HG03175 (cell line): ENCODE data around the gene LAP3.

Experiments used
- ATAC-seq: cut with Tn5 transposase; IDR thresholded peaks from one replicate; pipeline ENCODE4 v1.9.1; 2021; ENCODE audit warnings: mild to moderate bottlenecking, moderate library complexity; ENCODE audit not compliant: unreplicated experiment

The LAP3 gene

DNA sequence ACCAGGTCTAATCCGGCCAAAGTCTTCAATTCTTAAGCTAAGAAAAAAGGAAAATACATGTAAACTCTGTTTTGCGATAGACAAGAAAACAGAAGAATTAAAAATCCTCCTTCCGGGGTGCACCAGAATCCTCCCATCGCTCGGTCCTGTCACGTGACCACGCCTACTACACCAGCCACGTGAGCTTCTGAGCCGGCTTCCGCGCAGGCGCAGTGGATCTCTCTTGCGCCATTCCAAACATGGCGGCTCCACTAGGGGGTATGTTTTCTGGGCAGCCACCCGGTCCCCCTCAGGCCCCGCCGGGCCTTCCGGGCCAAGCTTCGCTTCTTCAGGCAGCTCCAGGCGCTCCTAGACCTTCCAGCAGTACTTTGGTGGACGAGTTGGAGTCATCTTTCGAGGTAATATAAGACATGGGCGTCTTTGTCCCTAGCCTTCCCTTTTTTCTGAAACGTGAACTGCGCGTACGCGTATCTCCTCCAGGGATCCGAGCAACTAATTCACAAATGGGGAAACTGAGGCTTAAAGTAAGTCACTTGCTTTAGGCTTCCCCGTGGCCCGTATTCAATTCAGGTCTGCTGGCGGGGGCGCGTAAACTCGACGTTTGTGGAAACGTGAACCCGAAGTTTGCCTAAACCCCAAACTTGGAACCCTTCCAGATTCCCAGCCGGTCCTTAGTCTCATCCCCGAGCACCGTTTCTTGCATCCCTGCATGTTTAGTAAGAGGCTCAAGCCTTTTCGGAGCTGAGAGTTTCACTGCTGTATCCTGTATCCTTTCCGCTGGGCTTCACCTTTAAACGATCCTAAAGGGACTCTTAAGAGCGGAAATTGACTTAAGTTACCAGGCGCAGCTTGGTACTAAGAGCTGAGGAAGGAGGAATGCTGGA is 37.7 kb downstream of the LAP3 start, which contains the start of gene MED28:
Gene MED28, plus strand, starts transcription at position 226 of the 884 bp plus-strand sequence. Its CDS starts 14 bp downstream, at position 240.
- peak; percentile 95 for ATAC-seq

DNA sequence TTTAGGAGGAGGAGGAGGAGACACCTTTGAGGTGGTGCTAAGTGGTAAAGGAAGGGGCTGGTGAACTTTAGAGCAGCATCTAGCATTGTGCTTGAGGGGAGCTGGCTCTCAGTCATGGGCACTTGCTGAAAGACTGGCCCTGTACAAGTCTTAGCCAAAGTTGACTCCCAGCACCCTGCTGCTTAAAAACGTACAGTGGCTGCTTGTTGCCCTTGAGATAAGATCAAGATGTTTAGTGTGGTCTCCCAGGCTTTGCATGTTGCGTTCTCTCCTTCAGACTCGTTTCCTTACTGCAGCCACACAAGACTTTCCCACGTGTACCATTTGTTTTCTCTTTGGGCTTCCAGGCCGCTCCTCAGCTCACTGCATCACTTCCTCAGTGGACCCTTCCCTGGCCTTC is 39.3 kb downstream of the LAP3 start:
- no peak for ATAC-seq

DNA sequence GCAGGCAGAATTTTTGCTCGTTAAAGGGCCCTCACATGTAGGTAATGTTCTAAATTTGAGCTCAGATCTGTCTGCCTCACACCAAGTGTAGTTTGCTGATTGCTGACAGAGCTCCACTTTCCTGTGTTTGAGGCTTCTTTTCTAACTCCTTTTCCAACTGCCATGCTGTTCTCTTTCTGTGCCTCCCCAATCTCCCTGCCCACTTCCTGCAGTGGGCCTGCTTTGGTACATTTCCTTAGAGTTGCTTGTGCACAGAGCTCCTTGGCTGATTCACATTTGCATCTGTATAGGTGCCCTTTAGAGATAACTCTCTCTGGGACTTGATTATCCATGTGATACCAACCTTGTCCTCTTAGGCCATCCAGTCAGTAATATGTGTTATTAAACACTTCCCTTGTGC is 41.9 kb downstream of the LAP3 start:
- no peak for ATAC-seq

DNA sequence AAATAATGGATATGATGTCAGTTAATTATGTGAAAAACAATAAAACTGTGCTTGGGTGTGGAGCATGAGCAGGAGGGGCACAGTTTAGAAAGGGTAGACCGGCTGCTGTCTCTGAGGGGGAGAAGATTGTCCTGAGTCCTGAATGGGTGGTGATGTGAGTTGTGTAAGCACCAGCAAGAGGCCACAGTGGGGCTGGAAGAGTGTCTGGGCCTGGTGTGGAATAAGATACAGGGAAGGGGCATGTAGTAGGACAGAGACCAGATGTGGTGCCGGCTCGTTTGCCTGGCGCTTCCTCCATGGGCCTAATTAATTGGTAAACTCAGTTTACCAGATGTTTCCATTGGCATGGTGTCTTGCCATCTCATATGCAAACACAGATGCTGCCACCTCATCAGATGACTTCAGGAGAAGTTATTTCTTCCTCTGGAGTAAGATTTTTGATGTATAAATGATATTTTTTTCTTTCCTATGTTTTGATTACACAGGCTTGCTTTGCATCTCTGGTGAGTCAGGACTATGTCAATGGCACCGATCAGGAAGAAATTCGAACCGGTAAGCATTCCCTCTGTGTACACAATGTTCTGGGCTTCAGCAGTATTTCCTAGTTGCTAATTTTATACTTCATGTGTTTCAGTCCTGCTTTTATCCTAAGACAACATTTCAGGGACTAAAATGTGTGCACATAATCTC is 42.6 kb downstream of the LAP3 start:
- no peak for ATAC-seq

DNA sequence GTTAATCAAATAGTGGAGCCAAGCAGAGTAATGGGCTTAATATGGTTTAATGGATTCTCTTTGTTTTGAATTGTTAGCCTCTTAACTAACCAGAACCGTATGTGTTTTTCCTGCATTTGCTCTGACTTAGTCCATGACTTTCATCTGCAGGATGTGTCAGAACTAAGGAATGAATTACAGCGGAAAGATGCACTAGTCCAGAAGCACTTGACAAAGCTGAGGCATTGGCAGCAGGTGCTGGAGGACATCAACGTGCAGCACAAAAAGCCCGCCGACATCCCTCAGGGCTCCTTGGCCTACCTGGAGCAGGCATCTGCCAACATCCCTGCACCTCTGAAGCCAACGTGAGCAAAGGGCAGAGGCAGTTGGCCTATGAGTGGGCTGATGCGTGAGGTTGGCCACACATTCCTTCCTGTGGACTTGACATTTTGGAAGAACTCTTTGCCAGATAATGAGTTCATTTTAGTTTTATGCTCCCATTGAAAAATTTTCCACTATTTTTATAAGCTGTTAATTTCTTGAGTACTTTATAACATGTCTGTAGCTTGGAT is 46.5 kb downstream of the LAP3 start:
- ATAC-seq: no peak

DNA sequence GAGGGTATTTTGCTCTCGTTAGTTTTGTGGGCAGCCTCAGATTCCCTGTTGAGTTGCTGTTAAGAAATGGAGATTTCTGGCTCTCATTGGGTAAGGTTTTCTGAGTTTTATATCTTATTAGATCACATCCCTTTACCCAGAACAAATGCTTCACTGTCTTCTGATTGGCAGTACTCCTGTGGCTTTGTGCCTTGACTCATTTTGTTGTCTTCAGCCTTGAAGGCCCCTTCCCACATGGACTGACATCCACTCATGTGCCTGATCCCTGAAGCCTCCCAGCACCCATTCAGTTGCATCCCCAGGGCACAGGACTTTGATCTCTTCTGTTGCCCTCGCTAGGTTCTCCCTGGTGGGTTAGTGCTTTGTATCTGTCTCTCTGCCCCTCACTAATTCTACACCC is 47.8 kb downstream of the LAP3 start:
- ATAC-seq: no peak

DNA sequence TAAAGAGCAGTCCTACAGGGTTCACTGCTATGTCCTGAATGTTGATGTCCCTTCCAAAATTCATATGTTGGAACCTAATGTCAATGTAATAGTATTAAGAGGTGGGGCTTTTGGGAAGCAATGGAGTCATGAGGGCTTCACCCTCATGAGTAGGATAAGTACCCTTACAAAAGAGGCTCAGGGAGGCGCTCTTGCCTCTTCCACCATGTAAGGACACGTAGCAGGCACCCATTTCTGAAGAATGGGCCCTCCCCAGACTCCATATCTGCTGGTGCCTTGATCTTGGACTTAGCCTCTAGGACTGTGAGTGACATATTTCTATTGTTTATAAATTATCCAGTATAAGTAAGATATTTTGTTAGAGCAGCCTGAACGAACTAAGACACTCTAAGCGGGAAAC is 53.2 kb downstream of the LAP3 start:
- no peak for ATAC-seq

DNA sequence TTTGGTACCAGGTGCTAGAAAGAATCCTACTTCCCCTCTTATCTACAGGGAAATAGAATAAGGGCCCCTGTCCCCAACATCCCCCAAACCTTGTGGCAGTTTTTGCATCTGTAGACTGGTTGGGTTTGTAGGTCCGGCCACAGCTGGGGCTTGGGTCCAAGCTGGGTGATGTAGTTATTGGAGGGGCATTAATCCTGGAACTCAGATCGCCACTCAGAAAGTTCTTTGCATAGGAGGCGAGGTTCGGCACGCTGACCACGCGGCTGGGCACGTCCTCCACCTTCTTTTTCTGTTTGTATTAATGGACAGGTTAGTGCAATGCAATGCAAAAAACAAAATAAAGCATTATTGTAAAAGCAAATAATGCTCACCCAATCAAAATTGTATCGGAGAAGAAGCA is 56.6 kb downstream of the LAP3 start:
- no peak for ATAC-seq

DNA sequence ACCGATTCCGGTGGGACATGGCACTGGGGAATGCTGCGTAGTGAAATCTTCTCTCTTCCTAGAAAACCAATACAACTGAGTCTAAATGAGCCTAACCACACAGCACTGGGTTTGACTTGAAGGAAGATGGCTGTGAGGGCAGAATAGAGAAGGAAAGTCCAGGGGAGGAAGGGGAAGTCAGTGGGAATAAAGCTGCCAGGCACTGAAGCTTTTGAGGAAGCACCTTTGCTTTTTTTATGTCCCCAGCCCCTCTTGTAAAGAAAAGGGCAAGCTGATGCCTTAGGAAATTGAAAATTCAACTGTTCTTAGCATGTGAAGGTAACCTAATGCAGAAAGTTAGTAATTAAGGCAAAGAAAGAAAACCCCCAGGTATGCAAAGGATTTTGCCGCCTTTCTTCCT is 58.1 kb downstream of the LAP3 start:
- no peak for ATAC-seq

DNA sequence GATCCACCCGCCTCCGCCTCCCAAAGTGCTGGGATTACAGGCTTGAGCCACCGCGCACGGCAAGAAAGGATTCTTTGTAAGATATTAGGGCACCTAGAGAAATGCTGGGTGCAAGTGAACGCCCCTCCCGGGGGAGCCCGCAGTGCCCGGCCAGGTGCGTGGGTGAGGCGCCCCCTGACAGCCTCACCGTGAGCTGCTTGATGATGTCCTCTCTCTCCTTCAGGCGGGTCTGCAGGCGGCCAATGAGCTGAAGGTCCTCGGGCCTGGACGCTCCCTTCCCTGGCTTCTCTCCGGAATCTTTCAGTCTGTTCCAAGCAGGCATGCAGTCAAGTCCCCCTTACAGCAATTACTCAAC is 59.3 kb downstream of the LAP3 start:
- ATAC-seq: peak; percentile 19

DNA sequence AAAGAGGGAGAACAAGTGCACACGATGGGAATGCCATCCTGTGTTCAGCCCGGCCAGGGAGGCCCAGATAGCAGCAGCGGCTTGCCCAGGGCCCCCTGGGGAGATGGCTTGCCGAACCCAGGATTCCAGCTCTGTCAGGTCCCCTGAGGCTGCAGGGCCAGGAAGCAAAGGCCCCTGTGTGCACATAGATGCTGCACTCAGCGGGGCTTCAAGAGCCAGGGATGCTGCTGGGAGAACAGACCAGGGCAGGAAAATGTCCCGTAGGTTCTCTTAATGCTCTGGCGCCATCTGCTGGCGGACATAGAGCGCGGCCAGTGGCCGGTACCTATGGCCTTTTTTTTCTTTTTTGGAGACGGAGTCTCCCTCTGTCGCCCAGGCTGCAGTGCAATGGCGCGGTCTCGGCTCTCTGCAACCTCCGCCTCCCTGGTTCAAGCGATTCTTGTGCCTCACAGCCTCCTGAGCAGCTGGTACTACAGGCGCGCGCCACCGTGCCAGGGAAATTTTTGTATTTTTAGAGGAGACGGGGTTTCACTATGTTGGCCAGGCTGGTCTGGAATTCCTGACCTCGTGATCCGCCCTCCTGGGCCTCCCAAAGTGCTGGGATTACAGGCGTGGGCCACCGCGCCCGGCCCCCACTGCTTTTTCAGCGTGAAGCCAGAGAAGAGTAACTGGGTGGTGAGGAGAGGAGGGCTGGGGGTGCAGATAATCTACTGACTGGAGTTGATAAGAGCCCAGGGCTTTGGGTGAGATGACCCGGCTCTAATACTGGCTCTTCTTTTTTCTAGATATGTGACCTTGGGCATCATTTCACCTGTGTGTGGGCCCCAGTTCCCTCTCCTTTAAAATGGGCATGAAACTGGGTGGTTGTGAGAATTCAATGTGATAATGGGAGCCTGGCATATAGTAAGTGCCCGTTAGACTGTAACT is 60.0 kb downstream of the LAP3 start:
- ATAC-seq: peak; percentile 92

DNA sequence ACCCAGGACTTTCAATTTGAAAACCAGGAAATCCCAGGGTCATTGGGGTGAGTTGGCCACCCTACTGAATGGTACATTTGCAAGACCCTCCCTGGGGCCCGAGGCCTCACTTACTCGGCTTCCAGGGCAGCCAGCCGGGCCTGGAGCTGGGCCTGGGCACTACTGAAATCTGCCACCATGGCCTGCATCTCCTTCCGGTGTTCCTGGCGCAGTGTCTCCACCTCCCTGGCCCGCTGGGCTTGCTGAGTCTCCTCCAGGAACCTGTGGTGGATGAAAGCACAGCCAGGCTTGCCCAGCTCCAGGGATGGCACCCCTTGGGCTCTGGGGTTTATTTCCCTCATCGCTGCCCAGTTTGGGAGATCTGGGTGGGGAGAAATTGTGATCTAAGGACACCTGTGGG is 62.1 kb downstream of the LAP3 start:
- ATAC-seq: no peak

DNA sequence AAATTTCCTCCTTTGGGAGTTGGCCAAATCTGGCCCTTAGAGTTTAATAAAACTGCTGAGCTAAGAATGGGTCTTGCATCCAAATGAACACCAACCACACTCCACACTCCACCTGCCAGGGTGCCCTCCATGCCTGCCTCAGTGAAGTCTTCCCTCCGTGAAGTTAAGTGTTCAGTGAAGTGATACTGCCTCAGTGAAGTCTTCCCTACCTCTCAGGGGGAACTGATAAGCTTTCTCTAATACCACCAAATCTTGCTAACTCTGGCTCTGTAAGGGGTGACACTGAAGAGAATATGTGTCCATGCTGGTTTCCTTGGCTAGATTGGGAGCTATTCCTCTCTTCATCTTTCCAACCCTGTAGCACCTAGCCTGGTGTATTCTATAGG is 65.4 kb downstream of the LAP3 start:
- ATAC-seq: no peak

DNA sequence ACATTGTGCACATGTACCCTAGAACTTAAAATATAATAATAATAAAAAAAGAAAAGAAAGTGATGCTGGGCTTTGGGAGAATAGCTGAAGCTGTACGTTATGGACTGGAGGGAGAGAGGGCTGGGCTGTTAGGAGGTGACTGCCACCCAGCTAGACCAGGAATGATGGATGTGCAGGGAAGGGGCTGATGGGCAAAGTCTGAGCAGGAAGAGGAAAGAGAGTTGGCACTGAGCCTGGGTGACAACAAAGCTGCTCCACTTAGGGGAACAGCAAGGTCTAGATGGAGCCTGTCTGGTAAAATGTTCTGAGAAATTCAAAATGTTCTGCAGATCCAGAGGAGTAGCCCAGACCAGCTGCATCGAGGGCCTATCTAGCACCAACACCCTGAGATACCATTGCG is 69.7 kb downstream of the LAP3 start:
- no peak for ATAC-seq

DNA sequence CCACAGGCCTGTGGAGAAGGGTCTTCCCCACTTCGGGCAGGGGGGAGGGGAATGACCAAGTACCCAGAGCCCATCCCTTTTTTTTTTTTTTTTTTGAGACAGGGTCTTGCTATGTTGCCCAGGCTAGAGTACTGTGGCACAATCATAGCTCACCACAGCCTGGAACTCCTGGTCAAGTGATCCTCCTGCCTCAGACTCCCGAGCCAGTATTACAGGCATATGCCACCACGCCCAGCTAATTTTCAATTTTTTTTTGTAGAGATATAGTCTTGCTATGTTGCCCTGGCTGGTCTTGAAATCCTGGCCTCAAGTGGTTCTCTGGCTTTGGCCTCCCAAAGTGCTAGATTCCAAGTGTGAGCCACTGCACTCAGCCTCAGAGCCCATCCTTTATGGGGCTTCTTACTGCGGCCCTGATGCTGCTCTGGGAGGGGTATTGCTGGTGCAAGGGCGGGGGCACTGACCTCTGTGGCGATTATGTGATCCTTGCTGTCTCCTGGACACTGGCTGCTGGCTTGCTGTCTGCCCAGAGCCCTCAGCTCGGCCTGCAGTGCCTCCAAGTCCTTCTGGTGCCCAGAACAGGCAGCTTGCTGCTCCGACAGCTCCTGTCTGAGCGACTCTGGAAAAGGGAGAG is 70.3 kb downstream of the LAP3 start:
- no peak for ATAC-seq

DNA sequence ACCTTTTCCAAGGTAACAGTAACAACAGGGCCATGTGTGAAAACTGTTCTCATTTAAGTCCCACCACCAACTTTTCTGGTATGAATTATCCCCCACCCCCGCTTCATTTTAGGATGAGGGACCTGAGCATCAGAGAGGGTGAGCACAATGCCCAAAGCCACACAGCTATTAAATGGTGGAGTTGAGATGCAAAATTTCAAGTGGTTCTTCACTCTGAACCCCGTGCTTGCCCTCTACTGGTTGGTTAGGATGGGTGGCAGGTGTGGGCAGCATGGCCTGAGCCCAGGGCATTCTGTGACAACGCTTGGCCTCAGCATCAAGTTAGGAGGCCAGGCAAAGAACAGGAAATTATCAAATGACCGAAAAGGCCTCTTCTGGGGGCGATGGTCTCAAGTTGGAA is 70.9 kb downstream of the LAP3 start:
- no peak for ATAC-seq

DNA sequence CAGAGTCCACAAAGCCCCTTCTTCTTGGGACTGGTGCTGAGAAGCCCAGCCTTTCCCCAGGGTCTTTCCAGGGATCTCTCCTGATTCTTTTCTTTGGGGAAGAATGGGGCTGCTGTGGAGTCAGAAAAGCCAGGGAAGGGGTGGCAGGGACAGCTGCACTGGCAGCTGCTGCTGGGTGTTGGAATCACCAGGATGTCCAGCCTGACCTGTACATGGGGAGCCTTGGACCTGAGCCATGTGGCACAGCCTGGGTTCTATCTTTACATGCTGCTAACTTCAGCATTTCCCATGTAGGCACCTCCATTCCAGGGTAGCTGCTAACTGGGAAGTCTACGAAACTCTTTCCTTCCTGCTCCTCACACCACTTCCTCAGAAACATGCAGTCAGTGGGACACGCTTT is 73.4 kb downstream of the LAP3 start:
- no peak for ATAC-seq

DNA sequence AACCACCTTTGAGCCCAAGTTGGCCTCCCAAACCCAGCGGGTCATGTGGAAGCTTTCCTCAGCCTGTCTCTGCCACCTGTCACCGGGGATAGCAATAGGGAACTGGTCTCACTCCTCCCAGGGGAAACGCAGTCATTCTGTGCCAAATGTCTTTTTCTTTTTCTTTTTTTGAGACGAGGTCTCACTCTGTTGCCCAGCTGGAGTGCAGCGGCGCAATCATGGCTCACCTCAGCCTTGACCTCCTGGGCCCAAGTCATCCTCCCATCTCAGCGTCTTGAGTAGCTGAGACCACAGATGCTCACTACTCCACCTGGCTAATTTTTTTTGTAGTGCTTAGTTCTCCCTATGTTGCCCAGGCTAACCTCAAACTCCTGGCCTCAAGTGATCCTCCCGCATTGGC is 77.7 kb downstream of the LAP3 start:
- ATAC-seq: peak; percentile 36

DNA sequence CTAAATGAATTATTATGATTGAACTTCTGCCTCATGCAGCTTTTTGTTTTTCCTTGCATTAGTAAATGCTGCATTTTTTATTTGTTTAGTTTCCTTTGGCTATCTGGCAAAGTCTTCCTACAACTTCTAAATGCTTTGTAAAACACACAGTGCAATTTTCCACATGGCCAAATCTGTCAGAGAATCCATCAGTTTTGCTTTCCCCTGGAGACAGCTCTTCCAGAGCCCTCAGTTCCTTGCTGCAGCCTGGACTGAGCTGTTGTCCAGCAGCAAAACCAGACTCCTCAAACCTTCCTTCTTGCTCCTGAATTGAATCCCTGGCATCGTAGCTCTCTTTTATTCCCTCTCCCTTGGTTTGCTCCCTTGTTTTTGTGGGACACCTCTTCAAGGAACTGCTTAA is 80.1 kb downstream of the LAP3 start:
- ATAC-seq: no peak
